Measurements from ENCODE around the gene KPNA6.

Gene KPNA6

GRCh38 chr1:32187850-32188249 is 80.0 kb downstream of the KPNA6 start:
- no peak for DNase-seq (ENCODE audit: low read depth)

GRCh38 chr1:32192220-32192948 is 84.5 kb downstream of the KPNA6 start:
- DNase-seq (ENCODE audit: low read depth) = no peak

- no peak for DNase-seq (ENCODE audit: low read depth)
Measured at GRCh38 chr1:32194984-32195383, 87.1 kb downstream of the KPNA6 start.

- DNase-seq (ENCODE audit: low read depth) = no peak
Measured at GRCh38 chr1:32195531-32195930, 87.7 kb downstream of the KPNA6 start.

- no peak for DNase-seq (ENCODE audit: low read depth)
Measured at GRCh38 chr1:32195972-32196823, 88.3 kb downstream of the KPNA6 start.

- no peak for DNase-seq (ENCODE audit: low read depth)
Measured at GRCh38 chr1:32197074-32197473, 89.2 kb downstream of the KPNA6 start.

GRCh38 chr1:32197837-32198236 is 90.0 kb downstream of the KPNA6 start:
- DNase-seq (ENCODE audit: low read depth) = no peak

- DNase-seq (ENCODE audit: low read depth) = no peak
Measured at GRCh38 chr1:32198237-32199042, 90.6 kb downstream of the KPNA6 start.

GRCh38 chr1:32199043-32199716 is 91.3 kb downstream of the KPNA6 start:
- no peak for DNase-seq (ENCODE audit: low read depth)

GRCh38 chr1:32199717-32200072 is 91.8 kb downstream of the KPNA6 start:
- no peak for DNase-seq (ENCODE audit: low read depth)

- peak; percentile 31 for DNase-seq (ENCODE audit: low read depth)
Measured at GRCh38 chr1:32200226-32201010, 92.6 kb downstream of the KPNA6 start, which contains the start of gene CCDC28B. TSS of gene CCDC28B (plus strand) at chr1:32200595. CDS start at chr1:32201936, 1,341 bp downstream.

GRCh38 chr1:32201011-32201855 is 93.4 kb downstream of the KPNA6 start:
- peak; percentile 64 for DNase-seq (ENCODE audit: low read depth)

GRCh38 chr1:32204943-32205361 is 97.1 kb downstream of the KPNA6 start:
- no peak for DNase-seq (ENCODE audit: low read depth)

- peak; percentile 78 for DNase-seq (ENCODE audit: low read depth)
Measured at GRCh38 chr1:32205401-32206370, 97.8 kb downstream of the KPNA6 start, which contains the start of gene IQCC. TSS of gene IQCC (plus strand) at chr1:32205671. CDS start at chr1:32205682, 11 bp downstream.

GRCh38 chr1:32208469-32208868 is 100.6 kb downstream of the KPNA6 start:
- no peak for DNase-seq (ENCODE audit: low read depth)

GRCh38 chr1:32208891-32209328 is 101.1 kb downstream of the KPNA6 start, which contains the start of gene DCDC2B:
TSS of gene DCDC2B (plus strand) at chr1:32209089. CDS start at chr1:32209094, 5 bp downstream.
- DNase-seq (ENCODE audit: low read depth) = no peak

- DNase-seq (ENCODE audit: low read depth) = peak; percentile 46
Measured at GRCh38 chr1:32215629-32216480, 108.0 kb downstream of the KPNA6 start.

- no peak for DNase-seq (ENCODE audit: low read depth)
Measured at GRCh38 chr1:32216566-32216965, 108.7 kb downstream of the KPNA6 start.
